Mesenchymal stem cell (in vitro differentiated cells and primary cell): Measurements from ENCODE around the gene CD163L1.

ENCODE experiments used
- DNase-seq: peaks from one replicate; pipeline ENCODE4 v3.0.0-alpha.2; 2013
- H2AFZ ChIP-seq: one replicate; pipeline ENCODE4 v1.6.1; 2013; ENCODE audit warnings: low read depth, mild to moderate bottlenecking, control low read depth, inconsistent platforms, low read length, moderate library complexity
- H2AK5ac ChIP-seq: 2 replicates; pipeline ENCODE4 v1.6.1; 2013; ENCODE audit warnings: low read length, moderate library complexity, mild to moderate bottlenecking, inconsistent platforms; ENCODE audit not compliant: severe bottlenecking
- H2BK120ac ChIP-seq: one replicate; pipeline ENCODE4 v1.6.1; 2013; ENCODE audit warnings: low read depth, mild to moderate bottlenecking, inconsistent platforms, low read length, moderate library complexity
- H2BK12ac ChIP-seq, 2 experiments: one replicate each; pipeline ENCODE4 v1.6.1; 2013; ENCODE audit warnings: inconsistent platforms in 2 of 2, low read length in 2 of 2, mild to moderate bottlenecking in 2 of 2, moderate library complexity in 2 of 2, control low read depth in 1 of 2
- H2BK15ac ChIP-seq: one replicate; pipeline ENCODE4 v1.6.1; 2013; ENCODE audit warnings: mild to moderate bottlenecking, low read depth, inconsistent platforms; ENCODE audit not compliant: poor library complexity, severe bottlenecking
- H2BK5ac ChIP-seq: 2 replicates; pipeline ENCODE4 v1.6.1; 2013; ENCODE audit warnings: low read depth, mild to moderate bottlenecking, low read length, control low read depth, inconsistent platforms; ENCODE audit not compliant: poor library complexity, severe bottlenecking
- H3K14ac ChIP-seq, 2 experiments: one replicate each; pipeline ENCODE4 v1.6.1; 2013; ENCODE audit warnings: inconsistent platforms in 2 of 2, low read length in 2 of 2, control low read depth in 1 of 2, mild to moderate bottlenecking in 1 of 2, moderate library complexity in 1 of 2
- H3K18ac ChIP-seq, 2 experiments: one replicate each; pipeline ENCODE4 v1.6.1; 2013; ENCODE audit warnings: inconsistent platforms in 2 of 2, low read length in 2 of 2, control low read depth in 1 of 2, low read depth in 1 of 2, mild to moderate bottlenecking in 1 of 2
- H3K23ac ChIP-seq, 2 experiments: one replicate each; pipeline ENCODE4 v1.6.1; 2013; ENCODE audit warnings: inconsistent platforms in 2 of 2, low read length in 2 of 2, mild to moderate bottlenecking in 2 of 2, moderate library complexity in 2 of 2, control low read depth in 1 of 2
- H3K27ac ChIP-seq: 2 replicates; pipeline ENCODE4 v1.5.1; 2013; ENCODE audit warnings: mild to moderate bottlenecking, moderate library complexity, low read length, control low read depth, inconsistent platforms; ENCODE audit not compliant: poor library complexity, severe bottlenecking
- H3K27me3 ChIP-seq, 2 experiments: 2 replicates each; pipeline versions ENCODE4 v1.6.1 to v1.7.0; 2013; ENCODE audit warnings: low read length in 2 of 2, mild to moderate bottlenecking in 2 of 2, moderate library complexity in 2 of 2, control low read depth in 1 of 2, inconsistent platforms in 1 of 2; ENCODE audit not compliant: control insufficient read depth in 1 of 2, insufficient read depth in 1 of 2
- H3K36me3 ChIP-seq, 2 experiments: 2 replicates each; pipeline versions ENCODE4 v1.6.1 to v1.7.0; 2013; ENCODE audit warnings: low read length in 2 of 2, control low read depth in 1 of 2, inconsistent platforms in 1 of 2, low read depth in 1 of 2, mild to moderate bottlenecking in 1 of 2; ENCODE audit not compliant: insufficient read depth in 2 of 2, control insufficient read depth in 1 of 2
- H3K4ac ChIP-seq, 2 experiments: one replicate each; pipeline ENCODE4 v1.6.1; 2013; ENCODE audit warnings: inconsistent platforms in 2 of 2, low read length in 2 of 2, mild to moderate bottlenecking in 2 of 2, moderate library complexity in 2 of 2, control low read depth in 1 of 2, low read depth in 1 of 2
- H3K4me1 ChIP-seq: 2 replicates; pipeline ENCODE4 v1.6.1; 2013; ENCODE audit warnings: low read depth, low read length, control low read depth; ENCODE audit not compliant: control insufficient read depth, insufficient read depth
- H3K4me2 ChIP-seq: 2 replicates; pipeline ENCODE4 v1.6.1; 2013; ENCODE audit warnings: low read length, mild to moderate bottlenecking, inconsistent platforms; ENCODE audit not compliant: poor library complexity, severe bottlenecking
- H3K4me3 ChIP-seq, 2 experiments: 2 replicates each; pipeline versions ENCODE4 v1.5.1 to v1.7.0; 2013; ENCODE audit warnings: low read length in 2 of 2, mild to moderate bottlenecking in 2 of 2, control low read depth in 1 of 2, low read depth in 1 of 2; ENCODE audit not compliant: insufficient read depth in 1 of 2
- H3K79me1 ChIP-seq: replicated peaks from 2 replicates; pipeline ENCODE4 v1.6.1; 2013; ENCODE audit warnings: mild to moderate bottlenecking, control low read depth, low read length, inconsistent platforms; ENCODE audit not compliant: poor library complexity, severe bottlenecking
- H3K9ac ChIP-seq: 2 replicates; pipeline ENCODE4 v1.7.0; 2013; ENCODE audit warnings: mild to moderate bottlenecking, low read length, moderate library complexity
- H3K9me3 ChIP-seq: 2 replicates; pipeline ENCODE4 v1.7.0; 2013; ENCODE audit warnings: mild to moderate bottlenecking, low read length; ENCODE audit not compliant: control insufficient read depth
- H4K8ac ChIP-seq: one replicate; pipeline ENCODE4 v1.6.1; 2013; ENCODE audit warnings: inconsistent platforms, mild to moderate bottlenecking, low read length, moderate library complexity
- H4K91ac ChIP-seq: one replicate; pipeline ENCODE4 v1.6.1; 2013; ENCODE audit warnings: mild to moderate bottlenecking, low read length, inconsistent platforms
- WGBS: methylation state at CpG from one replicate; pipeline ENCODE4 v1.1.7; 2013; ENCODE audit warnings: mixed read lengths; 5-methylcytosine and 5-hydroxymethylcytosine counted together

The CD163L1 gene

DNA sequence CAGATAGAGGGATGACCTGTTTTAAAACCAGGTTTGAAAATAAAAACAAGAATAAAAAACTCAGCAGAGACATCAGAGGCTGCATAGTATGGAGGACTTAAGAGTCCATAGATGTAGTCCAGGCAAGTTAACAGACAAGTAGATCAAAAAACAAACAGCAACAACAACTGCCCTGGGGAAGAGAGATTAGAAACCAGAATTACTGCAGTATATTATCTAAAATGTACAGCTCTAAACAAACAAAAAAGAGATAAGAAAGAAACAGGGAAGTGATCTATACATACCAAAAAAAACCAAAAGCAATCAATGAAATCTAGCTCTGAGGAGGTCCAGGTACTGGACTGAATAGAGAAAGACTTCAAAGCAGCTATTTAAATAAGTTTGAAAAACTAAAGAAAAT, 91.3 kb downstream of the CD163L1 start:
- H3K36me3 ChIP-seq = no peaks in the 10 kb centered on the region
- H3K4me3 ChIP-seq = no peak overlapping the region
- no peak overlapping the region for H2BK15ac ChIP-seq
- H3K14ac ChIP-seq = no peak overlapping the region
- H2BK5ac ChIP-seq = no peak overlapping the region
- no peak for DNase-seq
- no peak overlapping the region for H3K23ac ChIP-seq
- H3K4me1 ChIP-seq = no peaks in the 10 kb centered on the region
- no peak overlapping the region for H4K91ac ChIP-seq
- H2BK120ac ChIP-seq = no peak overlapping the region
- no peak overlapping the region for H3K9ac ChIP-seq
- no peak overlapping the region for H3K18ac ChIP-seq
- H3K4ac ChIP-seq = no peak overlapping the region
- H3K79me1 ChIP-seq = no peaks in the 10 kb centered on the region
- peaks cover 0 to 9% of the 10 kb centered on the region in 2 experiments for H3K27me3 ChIP-seq
- H2AK5ac ChIP-seq = no peak overlapping the region
- H3K27ac ChIP-seq = no peak overlapping the region
- H2BK12ac ChIP-seq = no peak overlapping the region
- no peak overlapping the region for H3K4me2 ChIP-seq
- no peak overlapping the region for H2AFZ ChIP-seq
- H4K8ac ChIP-seq = no peak overlapping the region
- no peaks in the 10 kb centered on the region for H3K9me3 ChIP-seq

DNA sequence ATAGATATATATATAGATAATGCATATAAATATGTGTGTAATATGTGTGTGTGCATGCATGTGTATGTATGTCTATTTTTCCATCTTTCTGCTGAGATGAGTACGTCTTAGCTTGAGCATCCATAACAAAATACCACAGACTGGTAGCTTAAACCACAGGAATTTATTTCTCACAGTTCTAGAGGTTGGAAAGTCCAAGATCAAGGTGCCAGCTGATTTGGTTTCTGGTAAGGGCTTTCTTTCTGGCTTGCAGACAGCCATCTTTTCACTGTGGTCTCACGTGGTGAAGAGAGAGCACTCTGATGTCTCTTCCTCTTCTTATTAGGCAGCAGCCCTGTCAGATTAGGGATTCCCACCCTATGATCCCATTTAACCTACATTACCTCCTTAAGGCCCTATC, 92.8 kb downstream of the CD163L1 start:
- Histone ChIP-seq H4K91ac (no peak overlapping the region), H3K18ac (no peak overlapping the region), H2BK15ac (no peak overlapping the region), H3K27me3 (peaks cover 0 to 6% of the 10 kb centered on the region in 2 experiments), H3K4me2 (no peak overlapping the region), H3K4ac (no peak overlapping the region), H2BK12ac (no peak overlapping the region), H3K4me1 (no peaks in the 10 kb centered on the region), H2BK120ac (no peak overlapping the region), H3K9ac (no peak overlapping the region), H3K9me3 (no peaks in the 10 kb centered on the region), H2AK5ac (no peak overlapping the region), H2AFZ (no peak overlapping the region), H4K8ac (no peak overlapping the region), H3K23ac (no peak overlapping the region), H3K14ac (no peak overlapping the region), H3K4me3 (no peak overlapping the region), H3K27ac (no peak overlapping the region), H3K79me1 (no peaks in the 10 kb centered on the region), H3K36me3 (no peaks in the 10 kb centered on the region), H2BK5ac (no peak overlapping the region)
- WGBS = 80% methylated on average over 1 of the region's 2 CpGs
- DNase-seq = no peak

DNA sequence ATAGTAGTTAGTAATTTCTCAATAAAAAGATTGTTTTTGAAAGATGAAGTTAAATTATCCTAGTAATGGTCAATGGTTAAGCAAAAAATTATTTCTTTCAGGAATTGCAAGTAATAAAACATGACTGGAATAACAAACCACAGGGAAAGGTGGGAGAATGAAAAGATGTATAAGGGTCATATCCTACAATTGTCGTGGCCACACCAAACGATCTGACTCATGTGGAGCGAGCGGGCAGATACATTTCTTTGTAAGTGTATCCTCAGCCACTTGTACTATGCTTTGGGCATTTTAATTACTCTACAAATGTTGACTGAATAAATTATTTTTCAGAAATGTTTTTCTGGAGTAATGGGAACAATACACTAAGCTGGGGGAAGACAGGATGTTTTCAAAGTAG, 94.5 kb downstream of the CD163L1 start:
- peaks cover 4% of the 10 kb centered on the region for H3K9me3 ChIP-seq

DNA sequence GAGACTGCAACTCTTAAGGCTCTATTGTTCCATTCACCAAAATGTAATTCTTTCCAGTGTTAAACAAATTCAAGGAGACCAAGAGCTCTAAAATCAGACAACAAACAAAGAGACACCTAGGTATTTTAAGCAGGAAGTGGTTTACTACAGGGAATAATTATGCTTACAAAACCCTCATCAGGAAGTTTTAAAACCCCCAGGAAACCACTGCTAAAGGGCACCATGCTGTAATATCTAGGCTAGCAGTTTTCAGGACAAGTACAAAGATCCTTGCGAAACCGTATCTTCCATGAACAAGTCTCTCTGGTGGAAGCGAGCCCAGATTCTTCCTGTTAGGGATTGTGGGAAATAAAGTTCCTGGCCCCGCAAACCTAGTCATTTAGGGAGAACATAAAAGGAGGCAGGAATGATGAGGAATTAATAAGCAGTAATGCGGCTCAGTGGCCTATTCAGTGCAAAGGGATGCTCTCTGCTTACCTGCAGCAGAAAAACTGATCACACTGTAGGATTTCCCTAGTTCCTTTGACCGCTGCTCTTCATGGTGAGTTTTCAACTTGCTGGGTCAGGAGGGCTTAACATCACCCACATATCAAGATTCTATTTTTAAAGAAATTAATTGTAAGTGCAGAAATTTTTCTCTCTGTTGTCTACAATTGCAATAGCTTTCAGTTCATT, 97.3 kb downstream of the CD163L1 start:
- no peak overlapping the region for H4K91ac ChIP-seq

More for the DNA sequence above, 94.5 kb downstream of the CD163L1 start:
- no peak overlapping the region for H2BK5ac ChIP-seq
- peaks cover 0 to 6% of the 10 kb centered on the region in 2 experiments for H3K27me3 ChIP-seq
- no peak overlapping the region for H2BK12ac ChIP-seq
- H3K27ac ChIP-seq = no peak overlapping the region
- H3K18ac ChIP-seq = no peak overlapping the region
- no peak overlapping the region for H2AFZ ChIP-seq
- H3K9ac ChIP-seq = no peak overlapping the region
- WGBS = 0% methylated on average over 1 of the region's 4 CpGs
- H3K4me1 ChIP-seq = no peaks in the 10 kb centered on the region
- no peak overlapping the region for H4K8ac ChIP-seq
- no peak overlapping the region for H3K4ac ChIP-seq
- H4K91ac ChIP-seq = no peak overlapping the region
- no peaks in the 10 kb centered on the region for H3K79me1 ChIP-seq
- H3K4me2 ChIP-seq = no peak overlapping the region
- DNase-seq = no peak
- no peak overlapping the region for H2BK15ac ChIP-seq
- no peak overlapping the region for H2BK120ac ChIP-seq
- H3K36me3 ChIP-seq = no peaks in the 10 kb centered on the region
- H3K14ac ChIP-seq = no peak overlapping the region
- H2AK5ac ChIP-seq = no peak overlapping the region
- H3K23ac ChIP-seq = no peak overlapping the region
- no peak overlapping the region for H3K4me3 ChIP-seq

More for the DNA sequence above, 97.3 kb downstream of the CD163L1 start:
- Histone ChIP-seq H2AK5ac (no peak overlapping the region), H3K9me3 (peaks cover 21% of the 10 kb centered on the region), H3K79me1 (no peaks in the 10 kb centered on the region), H3K4me2 (no peak overlapping the region), H3K18ac (no peak overlapping the region), H3K4ac (no peak overlapping the region), H3K27ac (no peak overlapping the region), H3K4me3 (no peak overlapping the region), H3K36me3 (no peaks in the 10 kb centered on the region), H3K4me1 (no peaks in the 10 kb centered on the region), H3K23ac (no peak overlapping the region), H4K8ac (no peak overlapping the region), H3K27me3 (peaks cover 0 to 6% of the 10 kb centered on the region in 2 experiments), H3K9ac (no peak overlapping the region), H2AFZ (no peak overlapping the region), H2BK15ac (no peak overlapping the region), H2BK120ac (no peak overlapping the region), H2BK5ac (no peak overlapping the region), H2BK12ac (no peak overlapping the region), H3K14ac (no peak overlapping the region)
- DNase-seq = no peak
- 85% methylated on average over 5 of the region's 6 CpGs for WGBS
